NCI-H2196 (cell line): ENCODE data around the gene KIAA0513.

Experiments used
- DNase-seq: peaks from one replicate; lab custom pipeline; 2025; ENCODE audit not compliant: unreplicated experiment; lab: John Stamatoyannopoulos, UW

The KIAA0513 gene, protein sequence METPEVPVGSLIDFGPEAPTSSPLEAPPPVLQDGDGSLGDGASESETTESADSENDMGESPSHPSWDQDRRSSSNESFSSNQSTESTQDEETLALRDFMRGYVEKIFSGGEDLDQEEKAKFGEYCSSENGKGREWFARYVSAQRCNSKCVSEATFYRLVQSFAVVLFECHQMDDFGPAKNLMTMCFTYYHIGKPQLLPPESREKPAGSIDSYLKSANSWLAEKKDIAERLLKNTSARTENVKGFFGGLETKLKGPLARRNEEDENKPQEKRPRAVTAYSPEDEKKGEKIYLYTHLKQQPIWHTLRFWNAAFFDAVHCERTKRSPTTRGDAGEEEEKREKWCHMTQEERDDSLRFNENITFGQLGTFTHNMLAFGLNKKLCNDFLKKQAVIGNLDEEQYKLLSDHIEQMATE

GRCh38 chr16:85027349-85027957, at the start of gene KIAA0513:
KIAA0513 (plus strand) TSS chr16:85027795; CDS start chr16:85067072, 39,277 bp downstream.
- DNase-seq = peak; percentile 81

- no peak for DNase-seq
Observed at GRCh38 chr16:84979516-84979915, 48.1 kb upstream of the KIAA0513 start.

GRCh38 chr16:84982434-84982833, 45.2 kb upstream of the KIAA0513 start:
- DNase-seq = no peak

DNA sequence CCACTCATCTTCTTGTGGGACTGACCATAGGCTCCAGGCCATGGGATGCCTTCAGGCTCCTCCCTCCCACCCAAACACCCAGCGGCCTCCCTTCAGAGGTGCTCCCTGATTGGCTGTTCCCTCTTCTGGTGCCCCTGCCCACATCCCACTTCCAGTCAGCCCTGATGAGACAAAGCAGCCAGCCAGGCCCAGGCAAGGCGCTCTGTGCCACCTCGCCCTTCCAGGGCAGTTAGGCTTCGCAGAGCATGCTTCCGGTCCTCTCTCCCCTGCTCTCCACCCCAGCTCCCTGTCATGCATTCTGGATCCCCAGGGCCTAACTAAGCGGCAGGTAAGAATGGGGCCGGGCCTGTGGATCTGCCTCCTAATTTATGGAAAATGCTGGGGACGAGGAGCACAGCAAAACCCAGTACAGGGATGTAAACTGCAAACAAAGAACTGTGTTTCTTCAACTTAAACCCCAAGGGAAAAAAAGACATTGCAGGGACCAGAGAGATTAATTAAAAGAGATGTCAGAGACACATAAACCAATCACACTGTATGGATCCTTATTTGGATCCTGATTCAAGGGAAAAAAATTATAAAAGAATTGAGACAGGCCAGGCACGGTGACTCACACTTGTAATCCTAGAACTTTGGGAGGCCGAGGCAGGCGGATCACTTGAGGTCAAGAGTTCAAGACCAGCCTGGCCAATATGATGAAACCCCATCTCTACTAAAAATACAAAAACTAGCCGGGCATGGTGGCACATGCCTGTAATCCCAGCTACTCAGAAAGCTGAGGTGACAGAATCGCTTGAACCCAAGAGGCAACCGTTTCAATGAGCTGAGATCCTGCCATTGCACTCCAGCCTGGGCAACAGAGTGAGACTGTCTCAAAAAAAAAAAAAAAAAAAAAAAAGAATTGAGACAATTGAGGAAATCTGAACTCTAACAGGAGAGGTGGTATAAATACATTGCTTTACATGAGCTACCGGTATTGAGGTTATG, 42.2 kb upstream of the KIAA0513 start:
- no peak for DNase-seq

- DNase-seq = no peak
Observed at GRCh38 chr16:84986102-84986501, 41.5 kb upstream of the KIAA0513 start.

GRCh38 chr16:84986879-84987278, 40.7 kb upstream of the KIAA0513 start:
- no peak for DNase-seq

GRCh38 chr16:84988328-84989080, 39.1 kb upstream of the KIAA0513 start:
- DNase-seq = no peak

GRCh38 chr16:84989749-84990620, 37.6 kb upstream of the KIAA0513 start:
- DNase-seq = no peak

- DNase-seq = no peak
Observed at GRCh38 chr16:84990782-84991181, 36.8 kb upstream of the KIAA0513 start.

GRCh38 chr16:84992717-84993075, 34.9 kb upstream of the KIAA0513 start:
- no peak for DNase-seq

DNA sequence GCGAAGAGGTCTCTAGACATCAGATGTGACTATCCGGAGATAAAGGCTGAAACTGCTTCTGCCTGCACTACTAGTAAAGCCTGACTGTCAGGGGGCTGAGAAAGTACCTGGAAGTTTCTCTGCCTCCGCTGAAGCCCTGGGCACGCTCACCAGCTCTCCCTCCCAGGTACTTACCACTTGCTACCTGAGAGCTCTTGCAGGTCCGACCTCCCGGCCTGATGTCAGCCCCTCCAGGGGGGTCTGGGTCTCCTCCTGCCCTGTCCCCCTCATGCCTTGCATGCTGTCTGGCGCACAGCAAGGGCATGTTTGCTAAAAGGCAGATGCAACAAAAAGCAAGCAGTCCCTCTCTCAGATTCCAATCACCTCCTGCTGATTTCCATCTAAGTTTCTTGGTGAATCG, 33.7 kb upstream of the KIAA0513 start:
- DNase-seq = no peak

GRCh38 chr16:84995663-84996062, 31.9 kb upstream of the KIAA0513 start:
- DNase-seq = no peak

DNA sequence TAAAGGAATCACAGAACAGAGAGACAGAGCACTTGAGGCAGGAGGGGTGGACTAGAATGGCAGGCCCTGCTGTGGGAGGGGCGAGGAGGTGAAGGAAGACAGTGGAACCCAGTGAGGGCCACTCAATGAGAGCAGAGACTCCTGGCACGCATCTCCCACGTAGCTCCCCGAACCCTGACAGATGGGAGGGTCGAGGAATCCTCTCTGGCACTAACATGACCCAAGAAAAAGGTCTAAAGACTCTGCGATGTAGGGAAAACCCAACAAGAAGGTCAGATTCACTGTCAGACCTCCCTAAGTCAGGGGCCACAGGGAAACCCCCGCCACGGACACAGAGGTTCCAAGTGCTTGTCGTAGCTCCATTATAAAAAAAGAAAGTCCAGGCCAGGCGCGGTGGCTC, 31.2 kb upstream of the KIAA0513 start:
- DNase-seq = no peak

DNA sequence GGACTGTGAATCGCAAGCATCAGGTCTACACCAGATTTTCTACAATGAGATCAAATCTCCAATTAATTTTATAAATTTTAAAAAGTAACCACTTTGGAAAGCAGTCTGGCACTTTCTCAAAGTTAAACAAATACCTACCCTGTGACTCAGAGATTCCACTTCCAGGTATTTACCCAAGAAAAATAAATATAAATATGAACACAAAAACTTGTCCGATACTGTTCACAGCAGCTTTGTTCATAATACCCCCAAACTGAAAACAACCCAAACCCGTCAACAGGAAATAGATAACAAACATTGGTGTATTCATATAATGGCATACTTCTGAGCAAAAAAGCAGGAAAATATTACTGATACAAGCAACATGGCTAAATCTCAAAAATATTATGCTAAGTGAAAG, 28.4 kb upstream of the KIAA0513 start:
- DNase-seq = no peak

DNA sequence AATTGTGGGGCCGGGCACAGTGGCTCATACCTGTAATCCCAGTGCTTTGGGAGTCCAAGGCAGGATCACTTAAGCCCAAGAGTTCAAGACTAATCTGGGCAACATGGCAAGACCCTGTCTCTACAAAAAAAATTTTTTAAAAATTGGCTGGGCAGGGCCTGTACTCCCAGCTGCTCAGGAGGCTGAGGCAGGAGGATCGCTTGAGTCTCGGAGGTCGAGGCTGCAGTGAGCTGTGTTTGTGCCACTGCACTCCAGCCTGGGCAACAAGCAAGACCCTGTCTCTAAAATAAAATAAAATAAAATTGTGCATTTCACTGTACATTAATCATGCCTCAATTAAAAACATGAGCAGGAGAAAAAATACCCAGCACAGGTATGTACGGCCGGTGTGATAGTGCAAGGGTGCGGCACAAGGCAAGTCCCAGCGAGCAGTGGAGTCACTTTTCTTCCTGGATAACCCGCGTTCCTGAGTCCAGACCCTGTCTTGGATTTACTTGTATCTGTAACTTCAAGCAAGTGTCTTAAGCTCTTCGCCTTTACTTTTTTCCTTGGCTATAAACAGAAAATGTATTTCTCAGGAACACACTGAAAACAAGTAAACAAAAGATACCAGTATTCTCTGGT, 27.6 kb upstream of the KIAA0513 start:
- no peak for DNase-seq

- DNase-seq = no peak
Observed at GRCh38 chr16:85002099-85002541, 25.5 kb upstream of the KIAA0513 start.

- DNase-seq = no peak
Observed at GRCh38 chr16:85002608-85003007, 25.0 kb upstream of the KIAA0513 start.

DNA sequence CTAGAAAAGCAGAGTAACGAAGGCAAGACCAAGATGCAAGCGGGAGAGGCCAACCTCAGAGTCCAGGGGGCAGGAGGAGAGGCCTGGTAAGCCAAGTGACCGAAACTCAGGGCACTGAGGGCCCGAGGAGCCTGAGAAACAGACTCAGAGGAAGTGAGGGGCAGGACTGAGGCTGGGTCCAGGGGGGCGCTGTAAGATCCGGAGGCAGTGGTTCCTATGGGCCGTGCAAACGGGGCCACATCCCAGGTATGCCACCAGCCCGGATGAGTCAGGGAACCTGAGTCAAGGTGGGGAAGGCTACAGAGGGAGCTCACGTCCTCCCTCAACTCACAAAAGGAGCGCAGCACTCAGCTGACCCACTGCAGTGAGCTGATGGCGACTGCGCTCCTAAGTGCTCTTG, 24.5 kb upstream of the KIAA0513 start:
- DNase-seq = no peak
